ENCODE data around the gene MIX23.
A peak's percentile ranks its signal among the peaks of the same experiment; 100 is the strongest.

Gene MIX23

DNA sequence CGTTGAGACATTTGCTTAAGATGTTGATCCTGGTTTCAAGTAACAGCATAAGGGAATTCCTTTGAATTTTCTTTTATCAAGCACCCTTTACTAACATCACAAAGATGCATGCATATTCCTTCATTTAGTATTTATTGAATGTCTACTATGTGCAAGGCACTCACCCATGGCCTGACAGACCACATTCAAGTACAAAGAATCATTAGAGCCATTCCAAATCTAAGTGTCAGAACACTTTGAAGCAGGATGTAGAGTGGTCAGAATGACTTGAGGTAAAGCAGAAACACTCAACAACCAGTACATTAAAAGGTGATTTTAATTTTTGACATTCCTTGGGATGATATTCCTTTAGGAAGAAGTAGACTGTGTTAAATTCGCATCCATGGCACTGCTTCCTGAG lies 38.8 kb upstream of the MIX23 start:
- H3F3A ChIP-seq (ENCODE audit: insufficient read depth, low read length): peaks cover 3% of the 10 kb centered on the region; the same call in 1 of the 2 replicates
- H3K9me2 ChIP-seq (replicated peaks; ENCODE audit: insufficient read depth, low read length): no peaks in the 10 kb centered on the region
- no peaks in the 10 kb centered on the region for H4K20me1 ChIP-seq (ENCODE audit: insufficient read depth, low read length)
- no peak for DNase-seq
- no peak overlapping the region for H3K4me3 ChIP-seq (ENCODE audit: low read length)
- peaks cover 3% of the 10 kb centered on the region for H3K36me3 ChIP-seq (replicated peaks; ENCODE audit: insufficient read depth, low read length)
- no peak for TF ChIP-seq EZH2 (optimal IDR thresholded peaks at IDR 0.05; ENCODE audit: low read depth, low read length)
- no peak overlapping the region for H3K9ac ChIP-seq (ENCODE audit: low read length)
- no peaks in the 10 kb centered on the region for H3K4me1 ChIP-seq (ENCODE audit: low read length)
- H2AFZ ChIP-seq (ENCODE audit: low read length): no peak overlapping the region
- H3K27me3 ChIP-seq (replicated peaks; ENCODE audit: insufficient read depth, low read length): no peaks in the 10 kb centered on the region
- no peak overlapping the region for H3K27ac ChIP-seq (ENCODE audit: low read length)
- peaks cover 25% of the 10 kb centered on the region for H3K79me2 ChIP-seq (ENCODE audit: low read length)
- no peaks in the 10 kb centered on the region for H3K9me3 ChIP-seq (replicated peaks; ENCODE audit: insufficient read depth, low read length)
- no peak overlapping the region for H3K4me2 ChIP-seq (ENCODE audit: low read depth, low read length)

DNA sequence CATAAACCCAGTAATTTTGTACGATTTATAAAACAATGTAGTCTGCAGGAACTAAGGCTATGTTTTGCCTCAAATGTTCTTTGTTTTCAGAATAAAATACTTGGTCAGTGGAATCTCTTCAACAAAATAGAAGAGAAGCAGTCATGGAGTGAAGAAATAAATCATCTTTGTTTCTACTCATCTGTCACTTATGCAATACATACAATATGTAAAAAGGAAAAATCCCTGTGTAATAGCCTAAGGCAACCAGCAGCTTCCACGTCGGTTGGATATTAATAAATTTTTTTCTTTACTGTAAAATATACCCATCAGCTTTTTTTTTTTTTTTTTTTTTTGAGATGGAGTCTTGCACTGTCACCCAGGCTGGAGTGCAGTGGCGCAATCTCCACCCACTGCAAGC lies 38.1 kb upstream of the MIX23 start:
- DNase-seq: no peak
- TF ChIP-seq, protein P1, sequence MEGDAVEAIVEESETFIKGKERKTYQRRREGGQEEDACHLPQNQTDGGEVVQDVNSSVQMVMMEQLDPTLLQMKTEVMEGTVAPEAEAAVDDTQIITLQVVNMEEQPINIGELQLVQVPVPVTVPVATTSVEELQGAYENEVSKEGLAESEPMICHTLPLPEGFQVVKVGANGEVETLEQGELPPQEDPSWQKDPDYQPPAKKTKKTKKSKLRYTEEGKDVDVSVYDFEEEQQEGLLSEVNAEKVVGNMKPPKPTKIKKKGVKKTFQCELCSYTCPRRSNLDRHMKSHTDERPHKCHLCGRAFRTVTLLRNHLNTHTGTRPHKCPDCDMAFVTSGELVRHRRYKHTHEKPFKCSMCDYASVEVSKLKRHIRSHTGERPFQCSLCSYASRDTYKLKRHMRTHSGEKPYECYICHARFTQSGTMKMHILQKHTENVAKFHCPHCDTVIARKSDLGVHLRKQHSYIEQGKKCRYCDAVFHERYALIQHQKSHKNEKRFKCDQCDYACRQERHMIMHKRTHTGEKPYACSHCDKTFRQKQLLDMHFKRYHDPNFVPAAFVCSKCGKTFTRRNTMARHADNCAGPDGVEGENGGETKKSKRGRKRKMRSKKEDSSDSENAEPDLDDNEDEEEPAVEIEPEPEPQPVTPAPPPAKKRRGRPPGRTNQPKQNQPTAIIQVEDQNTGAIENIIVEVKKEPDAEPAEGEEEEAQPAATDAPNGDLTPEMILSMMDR (IDR thresholded peaks at IDR 0.05; ENCODE audit: low read length): no peak
- TF ChIP-seq EZH2phosphoT487 (IDR thresholded peaks at IDR 0.05; ENCODE audit: low read length) (no peak), EZH2 (optimal IDR thresholded peaks at IDR 0.05; ENCODE audit: low read depth, low read length) (no peak)

DNA sequence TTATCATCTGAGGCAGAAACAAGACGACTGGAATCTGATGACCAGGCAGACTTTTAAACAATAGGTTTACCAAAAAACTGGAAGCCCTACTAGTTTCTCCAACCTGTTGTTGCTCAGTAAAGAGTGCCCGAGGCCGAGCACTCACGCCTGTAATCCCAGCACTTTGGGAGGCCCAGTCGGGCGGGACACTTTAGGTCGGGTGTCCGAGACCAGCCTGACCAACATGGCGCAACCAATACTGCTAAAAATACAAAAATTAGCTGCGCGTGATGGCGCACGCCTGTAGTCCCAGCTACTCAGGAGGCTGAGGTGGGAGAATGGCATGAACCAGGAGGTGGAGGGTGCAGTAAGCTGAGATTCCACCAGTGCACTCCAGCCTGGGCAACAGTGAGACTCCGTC lies 33.9 kb upstream of the MIX23 start:
- no peak for DNase-seq
- Histone ChIP-seq H3K36me3 (replicated peaks; ENCODE audit: insufficient read depth, low read length) (no peaks in the 10 kb centered on the region), H3K27ac (ENCODE audit: low read length) (peak overlapping the region; percentile 97), H3K4me1 (ENCODE audit: low read length) (peaks cover 7% of the 10 kb centered on the region), H3F3A (ENCODE audit: insufficient read depth, low read length) (peaks cover 27% of the 10 kb centered on the region), H3K4me3 (ENCODE audit: low read length) (peak overlapping the region; percentile 76), H3K27me3 (replicated peaks; ENCODE audit: insufficient read depth, low read length) (no peaks in the 10 kb centered on the region), H3K4me2 (ENCODE audit: low read depth, low read length) (peak overlapping the region; percentile 88), H4K20me1 (ENCODE audit: insufficient read depth, low read length) (no peaks in the 10 kb centered on the region), H2AFZ (ENCODE audit: low read length) (peak overlapping the region; percentile 70), H3K79me2 (ENCODE audit: low read length) (peaks cover 39% of the 10 kb centered on the region), H3K9ac (ENCODE audit: low read length) (peak overlapping the region; percentile 88), H3K9me3 (replicated peaks; ENCODE audit: insufficient read depth, low read length) (no peaks in the 10 kb centered on the region), H3K9me2 (replicated peaks; ENCODE audit: insufficient read depth, low read length) (no peaks in the 10 kb centered on the region)
- no peak for TF ChIP-seq EZH2phosphoT487 (IDR thresholded peaks at IDR 0.05; ENCODE audit: low read length)
- TF ChIP-seq, protein P1 (IDR thresholded peaks at IDR 0.05; ENCODE audit: low read length): no peak
- no peak for TF ChIP-seq EZH2 (optimal IDR thresholded peaks at IDR 0.05; ENCODE audit: low read depth, low read length)

More for the DNA sequence above, 38.1 kb upstream of the MIX23 start:
- peaks cover 1% of the 10 kb centered on the region for H3K36me3 ChIP-seq (replicated peaks; ENCODE audit: insufficient read depth, low read length)
- H3K9me3 ChIP-seq (replicated peaks; ENCODE audit: insufficient read depth, low read length): no peaks in the 10 kb centered on the region
- no peak overlapping the region for H3K4me3 ChIP-seq (ENCODE audit: low read length)
- peaks cover 30% of the 10 kb centered on the region for H3K79me2 ChIP-seq (ENCODE audit: low read length)
- no peak overlapping the region for H3K4me2 ChIP-seq (ENCODE audit: low read depth, low read length)
- H2AFZ ChIP-seq (ENCODE audit: low read length): no peak overlapping the region
- H3F3A ChIP-seq (ENCODE audit: insufficient read depth, low read length): peaks cover 9% of the 10 kb centered on the region; the same call in 1 of the 2 replicates
- H3K9ac ChIP-seq (ENCODE audit: low read length): no peak overlapping the region
- H3K27me3 ChIP-seq (replicated peaks; ENCODE audit: insufficient read depth, low read length): no peaks in the 10 kb centered on the region
- H4K20me1 ChIP-seq (ENCODE audit: insufficient read depth, low read length): no peaks in the 10 kb centered on the region
- no peaks in the 10 kb centered on the region for H3K9me2 ChIP-seq (replicated peaks; ENCODE audit: insufficient read depth, low read length)
- no peak overlapping the region for H3K27ac ChIP-seq (ENCODE audit: low read length)
- H3K4me1 ChIP-seq (ENCODE audit: low read length): no peaks in the 10 kb centered on the region

DNA sequence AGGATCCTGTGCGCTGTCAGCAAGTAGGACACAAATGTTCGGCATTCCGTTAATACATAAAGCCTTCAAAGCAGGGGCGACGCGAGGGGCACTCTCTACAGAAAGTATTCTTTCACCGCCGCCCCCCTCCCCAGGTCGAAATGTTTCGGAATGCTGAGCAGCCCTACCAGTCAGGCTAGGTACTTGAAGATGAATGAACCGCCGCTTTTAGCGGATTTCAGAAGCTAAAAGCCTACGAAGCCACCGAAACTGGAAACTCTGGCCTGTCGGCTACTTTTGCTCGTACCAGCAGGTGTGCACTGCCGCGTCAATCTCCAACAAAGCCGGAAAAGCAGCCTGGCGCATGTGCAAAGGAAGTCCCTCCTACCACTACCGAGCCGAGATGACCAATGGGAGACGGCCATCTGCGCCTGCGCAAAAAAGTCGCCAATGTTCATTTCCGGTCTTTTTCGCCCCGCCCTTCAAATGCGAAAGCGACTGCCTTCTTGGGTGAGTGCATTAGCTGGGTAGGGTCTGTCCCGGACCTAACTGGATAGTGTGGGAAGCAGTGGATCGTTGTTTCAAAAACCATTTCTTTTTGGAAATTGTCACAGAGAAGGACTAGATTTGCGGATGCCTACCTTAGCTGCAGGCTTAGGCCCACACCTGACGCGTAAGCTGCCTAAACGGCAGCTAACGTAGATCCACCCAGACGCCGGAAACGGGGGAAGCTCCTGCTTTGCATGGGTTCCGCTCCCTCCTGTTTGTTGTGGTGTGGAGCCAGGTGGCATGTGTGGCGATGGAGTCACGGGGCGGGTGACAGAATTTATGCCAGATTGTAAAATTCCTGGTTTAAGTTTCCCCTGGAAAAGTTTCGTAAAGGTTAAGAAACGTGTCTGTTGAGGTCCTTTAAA lies 33.0 kb upstream of the MIX23 start, which contains the start of gene WDR5B:
Gene WDR5B (minus strand): TSS at position 301 of the 893 bp plus-strand sequence. CDS start 534 bp downstream, outside the sequence.
- Histone ChIP-seq H3K36me3 (replicated peaks; ENCODE audit: insufficient read depth, low read length) (no peaks in the 10 kb centered on the region), H4K20me1 (ENCODE audit: insufficient read depth, low read length) (no peaks in the 10 kb centered on the region), H3K4me2 (ENCODE audit: low read depth, low read length) (peak within 1 kb of the TSS; percentile 88), H3K79me2 (ENCODE audit: low read length) (peaks cover 36% of the 10 kb centered on the region), H3K27me3 (replicated peaks; ENCODE audit: insufficient read depth, low read length) (no peaks in the 10 kb centered on the region), H3K9me2 (replicated peaks; ENCODE audit: insufficient read depth, low read length) (no peaks in the 10 kb centered on the region), H3K9ac (ENCODE audit: low read length) (peak within 1 kb of the TSS; percentile 88), H3K4me1 (ENCODE audit: low read length) (peaks cover 7% of the 10 kb centered on the region), H2AFZ (ENCODE audit: low read length) (peak within 1 kb of the TSS; percentile 70), H3K27ac (ENCODE audit: low read length) (peak within 1 kb of the TSS; percentile 97), H3K9me3 (replicated peaks; ENCODE audit: insufficient read depth, low read length) (no peaks in the 10 kb centered on the region), H3K4me3 (ENCODE audit: low read length) (peak within 1 kb of the TSS; percentile 76), H3F3A (ENCODE audit: insufficient read depth, low read length) (peaks cover 27% of the 10 kb centered on the region)
- peak; percentile 98 for DNase-seq
- TF ChIP-seq, protein P1 (IDR thresholded peaks at IDR 0.05; ENCODE audit: low read length): no peak; the same call in 1 of the 2 replicates
- no peak for TF ChIP-seq EZH2 (optimal IDR thresholded peaks at IDR 0.05; ENCODE audit: low read depth, low read length)
- no peak for TF ChIP-seq EZH2phosphoT487 (IDR thresholded peaks at IDR 0.05; ENCODE audit: low read length)

Data from MM.1S (cell line).